Nephron progenitor cell (in vitro differentiated cells): Measurements from ENCODE around the gene OMD.

Source experiments
- DNase-seq: peaks from one replicate; pipeline ENCODE4 v3.0.0; 2021
- H3K27ac Mint-ChIP-seq: 2 replicates; pipeline ENCODE4 v1.8.0; 2021; ENCODE audit warnings: mild to moderate bottlenecking, moderate library complexity, mixed read lengths
- H3K27me3 Mint-ChIP-seq: 2 replicates; pipeline ENCODE4 v1.8.0; 2021; ENCODE audit warnings: mild to moderate bottlenecking, low read depth, mixed read lengths; ENCODE audit not compliant: poor library complexity
- H3K36me3 Mint-ChIP-seq: 2 replicates; pipeline ENCODE4 v1.8.0; 2021; ENCODE audit warnings: low read depth, mixed read lengths
- H3K4me1 Mint-ChIP-seq: 2 replicates; pipeline ENCODE4 v1.8.0; 2021; ENCODE audit warnings: mixed read lengths
- H3K4me3 Mint-ChIP-seq: 2 replicates; pipeline ENCODE4 v1.8.0; 2021; ENCODE audit warnings: mild to moderate bottlenecking, moderate library complexity, mixed read lengths
- H3K9me3 Mint-ChIP-seq: 2 replicates; pipeline ENCODE4 v1.8.0; 2021; ENCODE audit warnings: mild to moderate bottlenecking, moderate library complexity, mixed read lengths
- CTCF ChIP-seq: fragments of 200-600 bp; sonication (generic); IDR thresholded peaks from 2 replicates; pipeline ENCODE4 v1.5.0; 2021; ENCODE audit warnings: antibody characterized with exemption

The OMD gene

GRCh38 chr9:92385953-92386352 is 38.3 kb downstream of the OMD start:
- no peaks in the 10 kb centered on the region for H3K36me3 Mint-ChIP-seq
- DNase-seq: no peak
- H3K4me1 Mint-ChIP-seq: no peaks in the 10 kb centered on the region
- H3K4me3 Mint-ChIP-seq: no peak overlapping the region
- no peaks in the 10 kb centered on the region for H3K9me3 Mint-ChIP-seq
- no peak for TF ChIP-seq CTCF
- H3K27ac Mint-ChIP-seq: no peak overlapping the region
- no peaks in the 10 kb centered on the region for H3K27me3 Mint-ChIP-seq

GRCh38 chr9:92385477-92385876 is 38.8 kb downstream of the OMD start:
- Mint-ChIP-seq H3K27me3 (no peaks in the 10 kb centered on the region), H3K4me1 (no peaks in the 10 kb centered on the region), H3K4me3 (no peak overlapping the region), H3K36me3 (no peaks in the 10 kb centered on the region), H3K27ac (no peak overlapping the region), H3K9me3 (no peaks in the 10 kb centered on the region)
- no peak for TF ChIP-seq CTCF
- no peak for DNase-seq

GRCh38 chr9:92385001-92385400 is 39.3 kb downstream of the OMD start:
- no peak overlapping the region for H3K27ac Mint-ChIP-seq
- no peaks in the 10 kb centered on the region for H3K4me1 Mint-ChIP-seq
- H3K36me3 Mint-ChIP-seq: no peaks in the 10 kb centered on the region
- TF ChIP-seq CTCF: no peak
- no peaks in the 10 kb centered on the region for H3K27me3 Mint-ChIP-seq
- H3K9me3 Mint-ChIP-seq: no peaks in the 10 kb centered on the region
- H3K4me3 Mint-ChIP-seq: no peak overlapping the region
- DNase-seq: no peak

GRCh38 chr9:92384375-92384774 is 39.9 kb downstream of the OMD start:
- Mint-ChIP-seq H3K27me3 (no peaks in the 10 kb centered on the region), H3K4me3 (no peak overlapping the region), H3K4me1 (no peaks in the 10 kb centered on the region), H3K36me3 (no peaks in the 10 kb centered on the region), H3K9me3 (no peaks in the 10 kb centered on the region), H3K27ac (no peak overlapping the region)
- no peak for TF ChIP-seq CTCF
- no peak for DNase-seq

GRCh38 chr9:92381775-92382174 is 42.5 kb downstream of the OMD start:
- TF ChIP-seq CTCF: no peak
- no peaks in the 10 kb centered on the region for H3K9me3 Mint-ChIP-seq
- H3K27me3 Mint-ChIP-seq: no peaks in the 10 kb centered on the region
- no peaks in the 10 kb centered on the region for H3K4me1 Mint-ChIP-seq
- H3K36me3 Mint-ChIP-seq: no peaks in the 10 kb centered on the region
- no peak for DNase-seq
- H3K4me3 Mint-ChIP-seq: no peak overlapping the region
- no peak overlapping the region for H3K27ac Mint-ChIP-seq

GRCh38 chr9:92380603-92381002 is 43.7 kb downstream of the OMD start:
- no peak for TF ChIP-seq CTCF

More at GRCh38 chr9:92380603-92381002, 43.7 kb downstream of the OMD start:
- Mint-ChIP-seq H3K27ac (no peak overlapping the region), H3K27me3 (no peaks in the 10 kb centered on the region), H3K4me1 (no peaks in the 10 kb centered on the region), H3K9me3 (peaks cover 8% of the 10 kb centered on the region), H3K36me3 (peaks cover 9% of the 10 kb centered on the region), H3K4me3 (no peak overlapping the region)
- DNase-seq: no peak
